ENCODE measurements around the gene EFCAB14. TPM values are rescaled to one million over a fixed set of nuclear protein-coding genes. Genes with fewer than 3 reads are reported as not detected.

The EFCAB14 gene
- total and polyA plus RNA-seq, 4 donors, result 20.8 to 132 (median 73.4) TPM

GRCh38 chr1:46646331-46646730 is 72.6 kb downstream of the EFCAB14 start:
- Histone ChIP-seq H3K27me3 (ENCODE audit: control insufficient read depth in 3 of 3, insufficient read depth in 3 of 3, low read length in 2 of 3) (no peaks in the 10 kb centered on the region), H3K4me3 (no peak overlapping the region), H3K36me3 (ENCODE audit: control insufficient read depth in 4 of 4, insufficient read depth in 4 of 4, low read length in 4 of 4) (peaks cover 9 to 42% (median 30%) of the 10 kb centered on the region in 4 donors), H3K4me1 (ENCODE audit: control insufficient read depth in 5 of 5, insufficient read depth in 5 of 5, low read length in 5 of 5) (peaks cover 0 to 12% (median 0%) of the 10 kb centered on the region in 5 donors), H3K9me3 (ENCODE audit: control insufficient read depth in 4 of 4, insufficient read depth in 3 of 4, low read length in 3 of 4) (peaks cover 0 to 10% (median 4%) of the 10 kb centered on the region in 4 donors), H3K27ac (ENCODE audit: low read depth in 1 of 2, low read length in 1 of 2) (no peak overlapping the region), H3K9ac (ENCODE audit: insufficient read depth in 1 of 2, low read length in 2 of 2) (no peak overlapping the region)
- no peak for TF ChIP-seq CTCF (IDR thresholded peaks at IDR 0.05; ENCODE audit: control extremely low read depth, extremely low read depth)
- no peak for DNase-seq
- no peak for ATAC-seq (ENCODE audit: insufficient read depth, low FRiP score)
- WGBS, 2 donors, result 86% methylated on average over 1 of the region's 1 CpG

- no peaks in the 10 kb centered on the region for H3K27me3 ChIP-seq (ENCODE audit: control insufficient read depth in 3 of 3, insufficient read depth in 3 of 3, low read length in 2 of 3)
- H3K4me1 ChIP-seq (ENCODE audit: control insufficient read depth in 5 of 5, insufficient read depth in 5 of 5, low read length in 5 of 5), result peaks cover 0 to 12% (median 0%) of the 10 kb centered on the region in 5 donors
- H3K36me3 ChIP-seq (ENCODE audit: control insufficient read depth in 4 of 4, insufficient read depth in 4 of 4, low read length in 4 of 4), result peaks cover 9 to 42% (median 30%) of the 10 kb centered on the region in 4 donors
- ATAC-seq (ENCODE audit: insufficient read depth, low FRiP score), result no peak
- H3K27ac ChIP-seq (ENCODE audit: low read depth in 1 of 2, low read length in 1 of 2), result no peak overlapping the region
- H3K9ac ChIP-seq (ENCODE audit: insufficient read depth in 1 of 2, low read length in 2 of 2), result no peak overlapping the region
- no peak for TF ChIP-seq CTCF (IDR thresholded peaks at IDR 0.05; ENCODE audit: control extremely low read depth, extremely low read depth)
- WGBS, 2 donors, result 96 to 97% methylated on average over 4 of the region's 4 CpGs
- H3K9me3 ChIP-seq (ENCODE audit: control insufficient read depth in 4 of 4, insufficient read depth in 3 of 4, low read length in 3 of 4), result peaks cover 0 to 10% (median 4%) of the 10 kb centered on the region in 4 donors
- H3K4me3 ChIP-seq, result no peak overlapping the region
- no peak for DNase-seq
These were observed 73.1 kb downstream of the EFCAB14 start for GRCh38 chr1:46645815-46646214.

GRCh38 chr1:46643368-46643775 is 75.5 kb downstream of the EFCAB14 start:
- no peak for TF ChIP-seq CTCF (IDR thresholded peaks at IDR 0.05; ENCODE audit: control extremely low read depth, extremely low read depth)
- peaks cover 6 to 29% (median 24%) of the 10 kb centered on the region in 4 donors for H3K36me3 ChIP-seq (ENCODE audit: control insufficient read depth in 4 of 4, insufficient read depth in 4 of 4, low read length in 4 of 4)
- peaks cover 0 to 2% (median 0%) of the 10 kb centered on the region in 4 donors for H3K9me3 ChIP-seq (ENCODE audit: control insufficient read depth in 4 of 4, insufficient read depth in 3 of 4, low read length in 3 of 4)
- H3K4me1 ChIP-seq (ENCODE audit: control insufficient read depth in 5 of 5, insufficient read depth in 5 of 5, low read length in 5 of 5), result peaks cover 0 to 12% (median 0%) of the 10 kb centered on the region in 5 donors
- peak; percentile 20 to 86 (median 81) for DNase-seq
- no peak overlapping the region for H3K4me3 ChIP-seq
- H3K27me3 ChIP-seq (ENCODE audit: control insufficient read depth in 3 of 3, insufficient read depth in 3 of 3, low read length in 2 of 3), result no peaks in the 10 kb centered on the region
- peak overlapping the region in 1 of 2 donors; percentile 5 for H3K27ac ChIP-seq (ENCODE audit: low read depth in 1 of 2, low read length in 1 of 2)
- no peak for ATAC-seq (ENCODE audit: insufficient read depth, low FRiP score)
- no peak overlapping the region for H3K9ac ChIP-seq (ENCODE audit: insufficient read depth in 1 of 2, low read length in 2 of 2)

- Histone ChIP-seq H3K4me1 (ENCODE audit: control insufficient read depth in 5 of 5, insufficient read depth in 5 of 5, low read length in 5 of 5) (peaks cover 0 to 12% (median 7%) of the 10 kb centered on the region in 5 donors), H3K27ac (ENCODE audit: low read depth in 1 of 2, low read length in 1 of 2) (no peak overlapping the region), H3K9me3 (ENCODE audit: control insufficient read depth in 4 of 4, insufficient read depth in 3 of 4, low read length in 3 of 4) (no peaks in the 10 kb centered on the region), H3K36me3 (ENCODE audit: control insufficient read depth in 4 of 4, insufficient read depth in 4 of 4, low read length in 4 of 4) (peaks cover 4 to 28% (median 17%) of the 10 kb centered on the region in 4 donors), H3K27me3 (ENCODE audit: control insufficient read depth in 3 of 3, insufficient read depth in 3 of 3, low read length in 2 of 3) (no peaks in the 10 kb centered on the region), H3K9ac (ENCODE audit: insufficient read depth in 1 of 2, low read length in 2 of 2) (no peak overlapping the region), H3K4me3 (no peak overlapping the region)
- ATAC-seq (ENCODE audit: insufficient read depth, low FRiP score) (no peak), DNase-seq (no peak)
- TF ChIP-seq CTCF (IDR thresholded peaks at IDR 0.05; ENCODE audit: control extremely low read depth, extremely low read depth), result no peak
These were observed 76.7 kb downstream of the EFCAB14 start for GRCh38 chr1:46642115-46642680.
